Measurements from ENCODE around the gene RUNDC3A. TPM values are rescaled to one million over a fixed set of nuclear protein-coding genes. Genes with fewer than 3 reads are reported as not detected.

Gene RUNDC3A
- total RNA-seq: not detected

GRCh38 chr17:44308320-44308818 lies at the start of gene RUNDC3A:
TSS of gene RUNDC3A (plus strand) at chr17:44308601. CDS start at chr17:44308833, 232 bp downstream.
- DNase-seq (ENCODE audit: low spot score): peak; percentile 59
- peak; percentile 87 for ATAC-seq

- peak; percentile 35 for ATAC-seq
- DNase-seq (ENCODE audit: low spot score): no peak
Measured at GRCh38 chr17:44258811-44259351, 49.5 kb upstream of the RUNDC3A start.

GRCh38 chr17:44260296-44260695 lies 48.1 kb upstream of the RUNDC3A start:
- no peak for ATAC-seq

GRCh38 chr17:44262654-44263225 lies 45.7 kb upstream of the RUNDC3A start:
- ATAC-seq: no peak
- DNase-seq (ENCODE audit: low spot score): no peak

More at GRCh38 chr17:44260296-44260695, 48.1 kb upstream of the RUNDC3A start:
- no peak for DNase-seq (ENCODE audit: low spot score)

GRCh38 chr17:44263345-44263902 lies 45.0 kb upstream of the RUNDC3A start:
- DNase-seq (ENCODE audit: low spot score) (no peak), ATAC-seq (no peak)

- DNase-seq (ENCODE audit: low spot score) (no peak), ATAC-seq (peak; percentile 72)
Measured at GRCh38 chr17:44266402-44267164, 41.8 kb upstream of the RUNDC3A start.

- ATAC-seq: no peak
Measured at GRCh38 chr17:44267165-44267455, 41.3 kb upstream of the RUNDC3A start.

GRCh38 chr17:44267818-44268490 lies 40.4 kb upstream of the RUNDC3A start, which contains the start of gene SLC4A1:
TSS of gene SLC4A1 (minus strand) at chr17:44268135. CDS start at chr17:44262866, 5,269 bp downstream.
- DNase-seq (ENCODE audit: low spot score) (no peak), ATAC-seq (no peak)

More at GRCh38 chr17:44267165-44267455, 41.3 kb upstream of the RUNDC3A start:
- no peak for DNase-seq (ENCODE audit: low spot score)

GRCh38 chr17:44268709-44269534 lies 39.5 kb upstream of the RUNDC3A start:
- ATAC-seq: no peak

GRCh38 chr17:44269535-44270240 lies 38.7 kb upstream of the RUNDC3A start:
- no peak for DNase-seq (ENCODE audit: low spot score)
- no peak for ATAC-seq

More at GRCh38 chr17:44268709-44269534, 39.5 kb upstream of the RUNDC3A start:
- DNase-seq (ENCODE audit: low spot score): no peak

- ATAC-seq (no peak), DNase-seq (ENCODE audit: low spot score) (no peak)
Measured at GRCh38 chr17:44272321-44272951, 36.0 kb upstream of the RUNDC3A start.

- DNase-seq (ENCODE audit: low spot score) (no peak), ATAC-seq (no peak)
Measured at GRCh38 chr17:44272954-44273353, 35.4 kb upstream of the RUNDC3A start.

GRCh38 chr17:44273607-44274006 lies 34.8 kb upstream of the RUNDC3A start:
- ATAC-seq: no peak
- DNase-seq (ENCODE audit: low spot score): no peak

GRCh38 chr17:44277976-44278375 lies 30.4 kb upstream of the RUNDC3A start:
- DNase-seq (ENCODE audit: low spot score) (no peak), ATAC-seq (no peak)

GRCh38 chr17:44279346-44279665 lies 29.1 kb upstream of the RUNDC3A start:
- ATAC-seq: no peak
- DNase-seq (ENCODE audit: low spot score): no peak

GRCh38 chr17:44279666-44280391 lies 28.6 kb upstream of the RUNDC3A start:
- ATAC-seq: peak; percentile 90

GRCh38 chr17:44280392-44280937 lies 27.9 kb upstream of the RUNDC3A start:
- no peak for ATAC-seq

More at GRCh38 chr17:44279666-44280391, 28.6 kb upstream of the RUNDC3A start:
- DNase-seq (ENCODE audit: low spot score): peak; percentile 63

GRCh38 chr17:44281570-44281969 lies 26.8 kb upstream of the RUNDC3A start:
- ATAC-seq: no peak
- no peak for DNase-seq (ENCODE audit: low spot score)

More at GRCh38 chr17:44280392-44280937, 27.9 kb upstream of the RUNDC3A start:
- DNase-seq (ENCODE audit: low spot score): no peak

Measured in left lobe of liver (tissue), 2 donors.